Measurements from ENCODE around the gene ASNS. TPM values are rescaled to one million over a fixed set of nuclear protein-coding genes. Genes with fewer than 3 reads are reported as not detected.

Gene ASNS
- total RNA-seq, 1 donor from 2014 or later: 15.7 TPM

DNA sequence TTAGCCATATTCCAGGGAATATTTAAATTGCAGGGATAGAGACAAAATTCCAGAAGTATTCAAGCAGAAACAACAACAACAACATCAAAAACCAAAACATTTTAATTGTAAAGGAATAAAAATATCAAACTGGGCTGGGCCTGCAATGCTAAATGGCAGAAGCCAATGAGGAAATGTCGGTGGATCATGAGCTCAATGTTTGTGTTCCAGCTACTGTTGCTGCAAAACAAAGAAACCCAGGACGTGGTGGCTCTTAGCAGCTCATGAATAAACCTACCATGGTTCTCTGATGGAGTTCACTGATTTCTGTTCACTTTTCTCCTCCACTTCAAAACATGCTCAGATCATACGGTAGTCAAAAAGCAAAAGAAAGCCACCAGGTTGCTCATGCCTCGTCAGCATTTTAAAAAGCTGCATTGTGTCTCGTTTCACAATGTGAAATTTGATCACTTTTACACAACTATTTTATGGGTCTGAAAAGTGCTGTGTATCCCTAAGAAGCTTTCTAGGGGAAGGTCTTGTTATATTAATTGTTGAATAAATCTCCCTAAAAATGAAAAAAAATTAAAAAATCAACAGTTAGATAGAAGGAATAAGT is 54.0 kb downstream of the ASNS start:
- TF ChIP-seq CTCF (IDR thresholded peaks at IDR 0.05): no peak
- intact Hi-C loops (cut with DNase I): no loop called here

More for the DNA sequence above, 54.0 kb downstream of the ASNS start:
- no peak overlapping the region for H3K27ac ChIP-seq
- H3K4me1 ChIP-seq: no peaks in the 10 kb centered on the region
- no peaks in the 10 kb centered on the region for H3K36me3 ChIP-seq
- no peak for DNase-seq
- no peaks in the 10 kb centered on the region for H3K27me3 ChIP-seq
- no peak overlapping the region for H3K4me3 ChIP-seq
- ATAC-seq: no peak
- no peaks in the 10 kb centered on the region for H3K9me3 ChIP-seq

Other genes starting within 250 kb of the ASNS start
- not detected for gene TAC1, start 140.3 kb downstream of the ASNS start, total RNA-seq
- not detected for gene OCM2, start 117.8 kb upstream of the ASNS start, total RNA-seq
- 40.8 TPM for gene LMTK2, start 234.5 kb upstream of the ASNS start, total RNA-seq

Measured in upper lobe of right lung (tissue), 1 donor.